MM.1S (cell line): ENCODE data around the gene ZNF490.
"Not testable (repeated sequence)": the region's sequence is repeated elsewhere in the genome, so short reads cannot be mapped to it uniquely, and the experiment has no call there.

ENCODE experiments used
- DNase-seq: peaks from one replicate; pipeline ENCODE4 v3.0.0-alpha.2; 2015
- H2AFZ ChIP-seq: fragments of 300-600 bp; sonication (generic); 2 replicates; pipeline ENCODE4 v1.6.0; 2016; ENCODE audit warnings: antibody characterized with exemption, low read length
- H3F3A ChIP-seq: fragments of 300-600 bp; sonication (generic); 2 replicates; pipeline ENCODE4 v1.6.1; 2016; ENCODE audit warnings: mild to moderate bottlenecking, antibody characterized with exemption, low read length, moderate library complexity, mixed read lengths; ENCODE audit not compliant: insufficient read depth
- H3K27ac ChIP-seq: fragments of 300-600 bp; sonication (generic); 2 replicates; pipeline ENCODE4 v1.5.1; 2016; ENCODE audit warnings: mild to moderate bottlenecking, low read length
- H3K27me3 ChIP-seq: fragments of 300-600 bp; sonication (generic); replicated peaks from 2 replicates; pipeline ENCODE4 v1.6.0; 2016; ENCODE audit warnings: low read length; ENCODE audit not compliant: insufficient read depth
- H3K36me3 ChIP-seq: fragments of 300-600 bp; sonication (generic); replicated peaks from 2 replicates; pipeline ENCODE4 v1.6.1; 2016; ENCODE audit warnings: mild to moderate bottlenecking, low read length, mixed read lengths; ENCODE audit not compliant: insufficient read depth
- H3K4me1 ChIP-seq: fragments of 300-600 bp; sonication (generic); 2 replicates; pipeline ENCODE4 v1.6.1; 2016; ENCODE audit warnings: low read length, mixed read lengths
- H3K4me2 ChIP-seq: fragments of 300-600 bp; sonication (generic); 2 replicates; pipeline ENCODE4 v1.6.0; 2016; ENCODE audit warnings: low read depth, low read length
- H3K4me3 ChIP-seq: fragments of 300-600 bp; sonication (generic); 2 replicates; pipeline ENCODE4 v1.5.1; 2016; ENCODE audit warnings: low read length, mixed read lengths
- H3K79me2 ChIP-seq: fragments of 300-600 bp; sonication (generic); 2 replicates; pipeline ENCODE4 v1.6.1; 2016; ENCODE audit warnings: mixed run types, low read length, mixed read lengths
- H3K9ac ChIP-seq: fragments of 300-600 bp; sonication (generic); 2 replicates; pipeline ENCODE4 v1.6.1; 2016; ENCODE audit warnings: low read length, mixed read lengths
- H3K9me2 ChIP-seq: fragments of 300-600 bp; sonication (generic); replicated peaks from 2 replicates; pipeline ENCODE4 v1.6.1; 2016; ENCODE audit warnings: mild to moderate bottlenecking, low read length, mixed read lengths; ENCODE audit not compliant: insufficient read depth
- H3K9me3 ChIP-seq: fragments of 300-600 bp; sonication (generic); replicated peaks from 2 replicates; pipeline ENCODE4 v1.6.1; 2016; ENCODE audit warnings: mild to moderate bottlenecking, low read length, mixed read lengths; ENCODE audit not compliant: insufficient read depth
- H4K20me1 ChIP-seq: fragments of 300-600 bp; sonication (generic); 2 replicates; pipeline ENCODE4 v1.6.1; 2016; ENCODE audit warnings: mild to moderate bottlenecking, low read length, moderate library complexity, mixed read lengths; ENCODE audit not compliant: insufficient read depth
- CTCF ChIP-seq: fragments of 300-600 bp; sonication (generic); IDR thresholded peaks from 2 replicates; pipeline ENCODE4 v1.5.1; 2016; ENCODE audit warnings: antibody characterized with exemption, low read length, mixed read lengths
- EZH2 ChIP-seq: fragments of 300-600 bp; sonication (generic); optimal IDR thresholded peaks from 2 replicates; pipeline ENCODE3; 2017; ENCODE audit warnings: low read depth, mild to moderate bottlenecking, antibody characterized with exemption, low read length, mixed read lengths
- EZH2phosphoT487 ChIP-seq: fragments of 300-600 bp; sonication (generic); IDR thresholded peaks from 2 replicates; pipeline ENCODE4 v1.6.1; 2018; ENCODE audit warnings: antibody characterized with exemption, low read length

ZNF490 gene

GRCh38 chr19:12574036-12574435 is 36.6 kb downstream of the ZNF490 start:
- Histone ChIP-seq H3K4me3 (no peak overlapping the region), H4K20me1 (no peaks in the 10 kb centered on the region), H3K27me3 (no peaks in the 10 kb centered on the region), H3F3A (no peaks in the 10 kb centered on the region), H3K79me2 (no peaks in the 10 kb centered on the region), H3K4me1 (peaks cover 9% of the 10 kb centered on the region; the same call in 1 of the 2 replicates), H3K27ac (peak overlapping the region; percentile 29; the same call in 1 of the 2 replicates), H3K36me3 (no peaks in the 10 kb centered on the region), H2AFZ (no peak overlapping the region), H3K4me2 (no peak overlapping the region), H3K9me3 (no peaks in the 10 kb centered on the region), H3K9ac (no peak overlapping the region), H3K9me2 (no peaks in the 10 kb centered on the region)
- DNase-seq, result peak; percentile 18
- TF ChIP-seq CTCF, result no peak
- no peak for TF ChIP-seq EZH2phosphoT487
- TF ChIP-seq EZH2, result no peak

GRCh38 chr19:12567951-12568350 is 42.7 kb downstream of the ZNF490 start:
- Histone ChIP-seq H3K27ac (no peak overlapping the region), H2AFZ (no peak overlapping the region), H3K79me2 (no peaks in the 10 kb centered on the region), H3K4me1 (no peaks in the 10 kb centered on the region), H3K4me2 (no peak overlapping the region), H4K20me1 (no peaks in the 10 kb centered on the region), H3F3A (no peaks in the 10 kb centered on the region), H3K36me3 (no peaks in the 10 kb centered on the region), H3K4me3 (no peak overlapping the region), H3K9ac (no peak overlapping the region), H3K9me2 (no peaks in the 10 kb centered on the region), H3K27me3 (no peaks in the 10 kb centered on the region), H3K9me3 (no peaks in the 10 kb centered on the region)
- TF ChIP-seq CTCF (no peak), EZH2phosphoT487 (no peak), EZH2 (no peak)
- no peak for DNase-seq

GRCh38 chr19:12566380-12566779 is 44.2 kb downstream of the ZNF490 start:
- H2AFZ ChIP-seq, H3K9me2 ChIP-seq, H3K27me3 ChIP-seq, H3K4me2 ChIP-seq, H3F3A ChIP-seq, H3K4me3 ChIP-seq, H3K79me2 ChIP-seq, H3K9me3 ChIP-seq, DNase-seq, H3K4me1 ChIP-seq, H4K20me1 ChIP-seq, H3K27ac ChIP-seq, H3K9ac ChIP-seq, H3K36me3 ChIP-seq: not testable (repeated sequence)

GRCh38 chr19:12564016-12564664 is 46.5 kb downstream of the ZNF490 start:
- Histone ChIP-seq H3K27me3 (no peaks in the 10 kb centered on the region), H3K36me3 (no peaks in the 10 kb centered on the region), H3K9ac (no peak overlapping the region), H3F3A (no peaks in the 10 kb centered on the region), H3K27ac (no peak overlapping the region), H3K4me3 (no peak overlapping the region), H3K4me1 (no peaks in the 10 kb centered on the region), H4K20me1 (no peaks in the 10 kb centered on the region), H3K4me2 (peak overlapping the region; percentile 18; the same call in 1 of the 2 replicates), H3K9me2 (no peaks in the 10 kb centered on the region), H3K79me2 (no peaks in the 10 kb centered on the region), H3K9me3 (no peaks in the 10 kb centered on the region), H2AFZ (no peak overlapping the region; the same call in 1 of the 2 replicates)
- TF ChIP-seq EZH2, result no peak
- no peak for TF ChIP-seq EZH2phosphoT487
- peak; percentile 97 for TF ChIP-seq CTCF
- DNase-seq, result peak; percentile 87
